DND-41 (cell line): ENCODE results near the gene SLC25A34.

ENCODE experiments used
- ATAC-seq: fragments of 200-7000 bp; cut with Tn5 transposase; 3 replicates; pipeline ENCODE4 v1.9.1; 2021; ENCODE audit warnings: low read depth; ENCODE audit not compliant: insufficient read depth
- DNase-seq: peaks from one replicate; pipeline ENCODE4 v3.0.0-alpha.2; 2020
- H2AFZ ChIP-seq: 2 replicates; pipeline ENCODE4 v1.6.0; 2012; ENCODE audit warnings: low read depth, low read length
- H3K27ac ChIP-seq: 2 replicates; pipeline ENCODE4 v1.5.1; 2012; ENCODE audit warnings: low read length, inconsistent platforms
- H3K27me3 ChIP-seq: fragments of 200-600 bp; sonication (generic); 2 replicates; pipeline ENCODE4 v1.6.0; 2012; ENCODE audit warnings: low read length, mild to moderate bottlenecking, inconsistent platforms; ENCODE audit not compliant: insufficient read depth, poor library complexity
- H3K36me3 ChIP-seq: 2 replicates; pipeline ENCODE4 v1.5.1; 2012; ENCODE audit warnings: low read length, inconsistent platforms; ENCODE audit not compliant: insufficient read depth
- H3K4me1 ChIP-seq: 2 replicates; pipeline ENCODE4 v1.5.1; 2012; ENCODE audit warnings: mild to moderate bottlenecking, low read length; ENCODE audit not compliant: insufficient read depth
- H3K4me2 ChIP-seq: 2 replicates; pipeline ENCODE4 v1.6.0; 2012; ENCODE audit warnings: mild to moderate bottlenecking, moderate library complexity, low read length, inconsistent platforms; ENCODE audit not compliant: insufficient read depth
- H3K4me3 ChIP-seq, 2 experiments: fragments of 200-600 bp in 1 of 2; shearing (Covaris generic) in 1 of 2; 2 replicates each; pipeline ENCODE4 v1.5.1; 2012 to 2016; ENCODE audit warnings: inconsistent platforms in 2 of 2, low read length in 2 of 2, mild to moderate bottlenecking in 2 of 2, low read depth in 1 of 2, moderate library complexity in 1 of 2
- H3K79me2 ChIP-seq: 2 replicates; pipeline ENCODE4 v1.6.0; 2012; ENCODE audit warnings: low read length, inconsistent platforms; ENCODE audit not compliant: insufficient read depth
- H3K9ac ChIP-seq: 2 replicates; pipeline ENCODE4 v1.6.0; 2012; ENCODE audit warnings: low read depth, mild to moderate bottlenecking, inconsistent platforms, low read length, moderate library complexity
- H3K9me3 ChIP-seq: 2 replicates; pipeline ENCODE4 v1.5.1; 2012; ENCODE audit warnings: low read length, moderate library complexity, mild to moderate bottlenecking, inconsistent platforms; ENCODE audit not compliant: insufficient read depth, severe bottlenecking
- H4K20me1 ChIP-seq: 2 replicates; pipeline ENCODE4 v1.6.0; 2012; ENCODE audit warnings: low read length; ENCODE audit not compliant: insufficient read depth
- EZH2 ChIP-seq: IDR thresholded peaks from 3 replicates; pipeline ENCODE4 v1.6.1; 2012; ENCODE audit warnings: borderline replicate concordance, low read depth, mild to moderate bottlenecking, moderate library complexity, low read length, inconsistent platforms; ENCODE audit not compliant: severe bottlenecking
- TF ChIP-seq, protein P1 (sequence below): IDR thresholded peaks from 2 replicates; pipeline ENCODE4 v1.5.1; 2012; ENCODE audit warnings: borderline replicate concordance, low read length, moderate library complexity, mild to moderate bottlenecking; ENCODE audit not compliant: poor library complexity, severe bottlenecking; ENCODE audit errors: extremely low read depth

The SLC25A34 gene

DNA sequence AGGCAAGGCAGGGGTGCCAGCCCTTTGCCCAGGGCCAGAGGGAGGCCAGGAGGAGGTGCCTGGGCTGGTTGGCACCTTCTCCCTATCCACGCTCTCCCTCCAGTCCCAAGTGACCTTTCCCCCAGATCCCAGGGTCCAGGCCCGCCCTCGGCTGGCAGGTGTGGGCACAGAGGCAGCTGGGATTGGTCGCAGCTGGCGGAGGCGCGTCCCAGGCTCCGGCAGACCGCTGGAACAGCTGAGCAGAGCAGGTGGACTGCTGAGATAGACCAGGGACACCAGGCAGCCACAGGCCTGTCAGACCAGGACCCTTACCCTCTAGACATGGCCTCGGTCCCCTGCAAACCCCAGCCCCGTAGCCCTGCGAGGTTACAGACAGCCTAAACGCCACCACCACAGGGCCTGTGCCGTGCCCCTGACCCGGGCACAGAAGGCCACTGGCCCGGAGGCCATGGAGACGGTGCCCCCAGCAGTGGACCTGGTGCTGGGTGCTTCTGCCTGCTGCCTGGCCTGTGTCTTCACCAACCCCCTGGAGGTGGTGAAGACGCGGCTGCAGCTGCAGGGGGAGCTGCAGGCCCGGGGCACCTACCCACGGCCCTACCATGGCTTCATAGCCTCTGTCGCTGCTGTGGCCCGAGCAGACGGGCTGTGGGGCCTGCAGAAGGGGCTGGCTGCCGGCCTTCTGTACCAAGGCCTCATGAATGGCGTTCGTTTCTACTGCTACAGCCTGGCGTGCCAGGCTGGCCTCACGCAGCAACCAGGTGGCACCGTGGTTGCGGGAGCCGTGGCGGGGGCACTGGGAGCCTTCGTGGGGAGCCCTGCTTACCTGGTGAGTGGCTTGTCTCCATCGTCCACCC is at the start of gene SLC25A34:
SLC25A34 (plus strand) TSS at position 221 of the 854 bp plus-strand sequence; CDS start at position 449, 228 bp downstream.
- Histone ChIP-seq H3K79me2 (no peaks in the 10 kb centered on the region), H3K4me1 (no peaks in the 10 kb centered on the region), H3K27me3 (no peaks in the 10 kb centered on the region), H3K4me3 (no peak within 1 kb of the TSS), H3K4me2 (no peak within 1 kb of the TSS), H4K20me1 (no peaks in the 10 kb centered on the region), H3K27ac (no peak within 1 kb of the TSS), H3K9me3 (no peaks in the 10 kb centered on the region), H3K36me3 (peaks cover 36% of the 10 kb centered on the region), H2AFZ (no peak within 1 kb of the TSS), H3K9ac (no peak within 1 kb of the TSS)
- DNase-seq = no peak
- no peak for TF ChIP-seq EZH2
- TF ChIP-seq, protein P1, sequence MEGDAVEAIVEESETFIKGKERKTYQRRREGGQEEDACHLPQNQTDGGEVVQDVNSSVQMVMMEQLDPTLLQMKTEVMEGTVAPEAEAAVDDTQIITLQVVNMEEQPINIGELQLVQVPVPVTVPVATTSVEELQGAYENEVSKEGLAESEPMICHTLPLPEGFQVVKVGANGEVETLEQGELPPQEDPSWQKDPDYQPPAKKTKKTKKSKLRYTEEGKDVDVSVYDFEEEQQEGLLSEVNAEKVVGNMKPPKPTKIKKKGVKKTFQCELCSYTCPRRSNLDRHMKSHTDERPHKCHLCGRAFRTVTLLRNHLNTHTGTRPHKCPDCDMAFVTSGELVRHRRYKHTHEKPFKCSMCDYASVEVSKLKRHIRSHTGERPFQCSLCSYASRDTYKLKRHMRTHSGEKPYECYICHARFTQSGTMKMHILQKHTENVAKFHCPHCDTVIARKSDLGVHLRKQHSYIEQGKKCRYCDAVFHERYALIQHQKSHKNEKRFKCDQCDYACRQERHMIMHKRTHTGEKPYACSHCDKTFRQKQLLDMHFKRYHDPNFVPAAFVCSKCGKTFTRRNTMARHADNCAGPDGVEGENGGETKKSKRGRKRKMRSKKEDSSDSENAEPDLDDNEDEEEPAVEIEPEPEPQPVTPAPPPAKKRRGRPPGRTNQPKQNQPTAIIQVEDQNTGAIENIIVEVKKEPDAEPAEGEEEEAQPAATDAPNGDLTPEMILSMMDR = no peak
- ATAC-seq = no peak

DNA sequence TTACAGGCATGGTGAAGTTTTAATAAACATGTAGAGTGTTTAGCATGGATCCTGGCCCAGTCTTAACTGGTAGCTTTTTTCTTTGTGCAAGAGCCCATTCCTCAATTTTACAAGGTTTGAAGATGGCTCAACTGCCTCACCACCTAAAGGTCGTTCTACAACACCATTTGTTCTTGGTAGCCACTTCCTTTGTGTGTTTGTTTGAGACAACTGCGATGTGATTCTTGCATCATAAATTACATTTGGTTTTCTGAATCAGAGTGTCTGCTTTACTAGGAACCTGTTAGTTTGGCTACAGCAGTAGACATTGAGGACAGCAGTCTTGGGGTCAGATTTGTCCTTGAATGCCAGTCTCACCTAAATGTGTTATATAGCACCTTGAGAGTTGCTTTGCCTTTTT is 48.6 kb upstream of the SLC25A34 start:
- H3K9ac ChIP-seq = no peak overlapping the region
- no peaks in the 10 kb centered on the region for H3K9me3 ChIP-seq
- no peak for TF ChIP-seq EZH2
- TF ChIP-seq, protein P1 = no peak
- peaks cover 81% of the 10 kb centered on the region for H3K79me2 ChIP-seq
- ATAC-seq = no peak
- H2AFZ ChIP-seq = no peak overlapping the region
- no peaks in the 10 kb centered on the region for H3K27me3 ChIP-seq
- peaks cover 18% of the 10 kb centered on the region for H4K20me1 ChIP-seq
- peaks cover 24% of the 10 kb centered on the region for H3K4me1 ChIP-seq
- H3K36me3 ChIP-seq = peaks cover 3% of the 10 kb centered on the region; the same call in 1 of the 2 replicates
- DNase-seq = no peak
- no peak overlapping the region; the same call in 1 of the 2 replicates for H3K4me2 ChIP-seq
- H3K4me3 ChIP-seq = no peak overlapping the region
- H3K27ac ChIP-seq = no peak overlapping the region

DNA sequence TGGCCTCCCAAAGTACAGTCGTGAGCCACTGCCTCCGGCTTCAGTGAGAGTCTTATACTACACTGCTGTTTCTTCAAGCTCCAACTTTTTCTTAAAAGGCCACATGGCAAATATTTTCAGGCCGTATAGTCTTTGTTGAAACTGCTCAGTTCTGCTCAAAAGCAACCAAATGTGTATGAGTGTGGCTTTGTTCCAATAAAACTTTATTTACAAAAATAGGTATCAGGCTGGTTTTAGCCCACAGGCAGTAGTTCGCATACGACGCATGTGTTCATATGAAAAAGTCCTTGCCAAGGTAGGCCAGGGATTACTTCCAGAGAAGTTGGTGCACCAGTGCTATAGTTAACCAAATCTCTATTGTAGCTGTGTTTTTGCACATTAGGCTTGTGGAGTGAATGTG is 45.7 kb upstream of the SLC25A34 start:
- DNase-seq = no peak
- peaks cover 87% of the 10 kb centered on the region for H3K79me2 ChIP-seq

More for the DNA sequence above, 45.7 kb upstream of the SLC25A34 start:
- H3K4me1 ChIP-seq = peaks cover 13% of the 10 kb centered on the region
- H3K27me3 ChIP-seq = no peaks in the 10 kb centered on the region
- H3K4me3 ChIP-seq = no peak overlapping the region
- no peak for ATAC-seq
- H3K9me3 ChIP-seq = no peaks in the 10 kb centered on the region
- H3K36me3 ChIP-seq = peaks cover 3% of the 10 kb centered on the region
- no peak overlapping the region for H3K9ac ChIP-seq
- H2AFZ ChIP-seq = no peak overlapping the region
- no peak overlapping the region for H3K27ac ChIP-seq
- H4K20me1 ChIP-seq = peaks cover 35% of the 10 kb centered on the region
- no peak for TF ChIP-seq EZH2
- TF ChIP-seq, protein P1 = no peak
- H3K4me2 ChIP-seq = no peak overlapping the region
